Keratinocyte (primary cell): Measurements from ENCODE around the gene DGKD. TPM values are rescaled to one million over a fixed set of nuclear protein-coding genes. Genes with fewer than 3 reads are reported as not detected.

ENCODE experiments used
- DNase-seq: peaks from one replicate; pipeline ENCODE4 v3.0.0-alpha.2; 2011; ENCODE audit warnings: low read depth, missing footprints, low spot score
- FAIRE-seq: peaks from 2 replicates; lab custom pipeline; 2011; peaks lifted over from hg19 to GRCh38; lab: Jason Lieb, UNC
- H2AFZ ChIP-seq: 2 replicates; pipeline ENCODE4 v1.6.0; 2012; ENCODE audit warnings: low read length, control low read depth, inconsistent platforms; ENCODE audit not compliant: control insufficient read depth
- H3K27ac ChIP-seq: 2 replicates; pipeline ENCODE4 v1.5.1; 2011; ENCODE audit warnings: low read length; ENCODE audit not compliant: control insufficient read depth, insufficient read depth
- H3K27me3 ChIP-seq: 3 replicates; pipeline ENCODE4 v1.6.0; 2011; ENCODE audit warnings: low read length; ENCODE audit not compliant: control insufficient read depth, insufficient read depth; ENCODE audit errors: extremely low read depth
- H3K36me3 ChIP-seq, 2 experiments: 2 replicates in 1 of 2; 3 replicates in 1 of 2; pipeline ENCODE4 v1.5.1; 2011; ENCODE audit warnings: low read length in 2 of 2, mild to moderate bottlenecking in 1 of 2; ENCODE audit not compliant: control insufficient read depth in 2 of 2, insufficient read depth in 2 of 2; ENCODE audit errors: extremely low read depth in 1 of 2
- H3K4me1 ChIP-seq: 3 replicates; pipeline ENCODE4 v1.5.1; 2011; ENCODE audit warnings: low read length; ENCODE audit not compliant: control insufficient read depth, insufficient read depth; ENCODE audit errors: extremely low read depth
- H3K4me2 ChIP-seq: 3 replicates; pipeline ENCODE4 v1.6.0; 2011; ENCODE audit warnings: low read depth, low read length; ENCODE audit not compliant: control insufficient read depth, insufficient read depth; ENCODE audit errors: extremely low read depth
- H3K4me3 ChIP-seq, 3 experiments: fragments of 200-600 bp in 1 of 3; sonication (generic) in 1 of 3; 2 replicates in 2 of 3; 3 replicates in 1 of 3; pipeline ENCODE4 v1.5.1; 2011 to 2016; ENCODE audit warnings: low read length in 3 of 3, mild to moderate bottlenecking in 3 of 3, control low read depth in 2 of 3, inconsistent platforms in 1 of 3, low read depth in 1 of 3, mixed read lengths in 1 of 3, mixed run types in 1 of 3, moderate library complexity in 1 of 3; ENCODE audit not compliant: control insufficient read depth in 2 of 3, insufficient read depth in 2 of 3; ENCODE audit errors: extremely low read depth in 1 of 3
- H3K79me2 ChIP-seq: 2 replicates; pipeline ENCODE4 v1.6.0; 2012; ENCODE audit warnings: low read length; ENCODE audit not compliant: control insufficient read depth, insufficient read depth
- H3K9ac ChIP-seq: 3 replicates; pipeline ENCODE4 v1.6.0; 2011; ENCODE audit warnings: low read length; ENCODE audit not compliant: control insufficient read depth, insufficient read depth; ENCODE audit errors: extremely low read depth
- H3K9me1 ChIP-seq: 3 replicates; pipeline ENCODE4 v1.6.0; 2011; ENCODE audit warnings: low read length; ENCODE audit not compliant: control insufficient read depth, insufficient read depth; ENCODE audit errors: extremely low read depth
- H3K9me3 ChIP-seq: 2 replicates; pipeline ENCODE4 v1.5.1; 2012; ENCODE audit warnings: low read depth, low read length; ENCODE audit not compliant: control insufficient read depth
- H4K20me1 ChIP-seq: 3 replicates; pipeline ENCODE4 v1.6.0; 2011; ENCODE audit warnings: low read length; ENCODE audit not compliant: control insufficient read depth, insufficient read depth; ENCODE audit errors: extremely low read depth
- EZH2 ChIP-seq: IDR thresholded peaks from one replicate; pipeline ENCODE4 v1.6.1; 2012; ENCODE audit warnings: inconsistent platforms, mild to moderate bottlenecking, low read length, moderate library complexity
- dilution Hi-C: fragments of 300-500 bp; cut with MboI; formaldehyde crosslinking; loops from one replicate; pipeline ENCODE4 v1.7.0; 2020; ENCODE audit warnings: low sequenced_read_pairs; ENCODE audit not compliant: extremely low pct_ligation_motif_present
- polyA plus RNA-seq, 5 experiments: library from polyadenylated mRNA; depleted of rRNA in 3 of 5; stranded (reverse) in 3 of 5; stranded (forward) in 1 of 5; unstranded in 1 of 5; fragments of >200 nt; gene quantifications; 1 replicate in 1 of 5; 2 replicates in 3 of 5; 3 replicates in 1 of 5; pipeline versions ENCODE4 v1.2.1 to v1.2.3, GENCODE V29; 2011 to 2012; ENCODE audit warnings: missing spikeins in 2 of 5, low read depth in 1 of 5, low replicate concordance in 1 of 5
- TF ChIP-seq, protein P1 (sequence below), 3 experiments: IDR thresholded peaks in 1 of 3; conservative IDR thresholded peaks in 1 of 3; optimal IDR thresholded peaks in 1 of 3; 2 replicates in 2 of 3; 3 replicates in 1 of 3; pipeline versions ENCODE3 to v1.5.1; 2011; ENCODE audit warnings: low read length in 3 of 3, mild to moderate bottlenecking in 3 of 3, moderate library complexity in 2 of 3, control low read depth in 1 of 3, inconsistent platforms in 1 of 3; ENCODE audit not compliant: insufficient read depth in 2 of 3; ENCODE audit errors: extremely low read depth in 1 of 3

DGKD gene
- polyA plus RNA-seq, 1 donor (not counting 4 experiments of a cell fraction or from before 2014, with no cell fraction given): 6.1 TPM

DNA sequence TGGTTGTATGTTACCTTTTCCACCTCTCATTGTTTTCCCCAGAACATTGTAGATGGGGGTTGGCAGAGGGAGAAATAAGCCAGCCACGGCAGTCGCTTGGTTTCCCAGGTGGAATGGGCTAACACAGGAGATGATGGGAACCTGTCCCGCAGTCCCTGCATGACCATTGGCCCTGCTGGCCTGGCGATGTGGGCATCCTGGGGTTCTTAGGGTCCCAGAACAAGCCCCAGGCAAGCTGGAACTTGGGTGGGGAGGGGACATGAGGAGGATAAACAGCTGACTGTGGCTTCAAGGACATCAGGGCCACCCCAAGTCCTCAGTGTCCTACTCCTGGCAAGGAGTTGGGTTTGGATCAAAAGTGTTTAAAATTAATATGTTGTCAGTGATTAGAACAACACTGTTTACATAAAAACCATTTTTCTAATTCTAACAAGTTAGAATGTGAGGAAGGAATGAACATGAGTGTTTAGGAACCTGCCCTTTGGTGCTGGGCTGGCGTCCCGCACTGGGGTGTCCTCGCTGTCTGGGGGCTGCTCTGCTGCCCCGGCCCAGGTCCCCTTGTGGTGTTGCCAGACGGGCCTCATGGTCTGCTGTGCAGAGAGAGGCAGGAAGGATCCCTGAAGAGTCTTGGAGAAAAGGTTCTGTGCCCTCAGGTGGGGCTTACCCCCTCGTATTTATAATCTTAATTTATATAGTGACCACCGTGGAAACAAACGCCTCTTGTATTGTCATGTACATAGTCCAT, 117.2 kb downstream of the DGKD start:
- peaks cover 4 to 22% of the 10 kb centered on the region in 2 experiments for H3K36me3 ChIP-seq
- no peaks in the 10 kb centered on the region for H3K79me2 ChIP-seq
- H3K9me3 ChIP-seq: no peaks in the 10 kb centered on the region
- no peak overlapping the region for H3K4me3 ChIP-seq
- no peak overlapping the region for H3K27ac ChIP-seq
- no peak overlapping the region for H3K4me2 ChIP-seq
- H3K4me1 ChIP-seq: no peaks in the 10 kb centered on the region
- H3K27me3 ChIP-seq: no peaks in the 10 kb centered on the region
- H3K9me1 ChIP-seq: no peaks in the 10 kb centered on the region
- H4K20me1 ChIP-seq: no peaks in the 10 kb centered on the region
- no peak overlapping the region for H3K9ac ChIP-seq
- TF ChIP-seq, protein P1, sequence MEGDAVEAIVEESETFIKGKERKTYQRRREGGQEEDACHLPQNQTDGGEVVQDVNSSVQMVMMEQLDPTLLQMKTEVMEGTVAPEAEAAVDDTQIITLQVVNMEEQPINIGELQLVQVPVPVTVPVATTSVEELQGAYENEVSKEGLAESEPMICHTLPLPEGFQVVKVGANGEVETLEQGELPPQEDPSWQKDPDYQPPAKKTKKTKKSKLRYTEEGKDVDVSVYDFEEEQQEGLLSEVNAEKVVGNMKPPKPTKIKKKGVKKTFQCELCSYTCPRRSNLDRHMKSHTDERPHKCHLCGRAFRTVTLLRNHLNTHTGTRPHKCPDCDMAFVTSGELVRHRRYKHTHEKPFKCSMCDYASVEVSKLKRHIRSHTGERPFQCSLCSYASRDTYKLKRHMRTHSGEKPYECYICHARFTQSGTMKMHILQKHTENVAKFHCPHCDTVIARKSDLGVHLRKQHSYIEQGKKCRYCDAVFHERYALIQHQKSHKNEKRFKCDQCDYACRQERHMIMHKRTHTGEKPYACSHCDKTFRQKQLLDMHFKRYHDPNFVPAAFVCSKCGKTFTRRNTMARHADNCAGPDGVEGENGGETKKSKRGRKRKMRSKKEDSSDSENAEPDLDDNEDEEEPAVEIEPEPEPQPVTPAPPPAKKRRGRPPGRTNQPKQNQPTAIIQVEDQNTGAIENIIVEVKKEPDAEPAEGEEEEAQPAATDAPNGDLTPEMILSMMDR (optimal IDR thresholded peaks at IDR 0.05 in 1 of 3, IDR thresholded peaks at IDR 0.05 in 1 of 3, conservative IDR thresholded peaks at IDR 0.05 in 1 of 3; ENCODE audit: extremely low read depth in 1 of 3, insufficient read depth in 2 of 3, low read length in 3 of 3): no peak
- TF ChIP-seq EZH2: no peak
- DNase-seq (no peak), FAIRE-seq (no peak)
- no peak overlapping the region for H2AFZ ChIP-seq
- dilution Hi-C loops: no loop called here

DNA sequence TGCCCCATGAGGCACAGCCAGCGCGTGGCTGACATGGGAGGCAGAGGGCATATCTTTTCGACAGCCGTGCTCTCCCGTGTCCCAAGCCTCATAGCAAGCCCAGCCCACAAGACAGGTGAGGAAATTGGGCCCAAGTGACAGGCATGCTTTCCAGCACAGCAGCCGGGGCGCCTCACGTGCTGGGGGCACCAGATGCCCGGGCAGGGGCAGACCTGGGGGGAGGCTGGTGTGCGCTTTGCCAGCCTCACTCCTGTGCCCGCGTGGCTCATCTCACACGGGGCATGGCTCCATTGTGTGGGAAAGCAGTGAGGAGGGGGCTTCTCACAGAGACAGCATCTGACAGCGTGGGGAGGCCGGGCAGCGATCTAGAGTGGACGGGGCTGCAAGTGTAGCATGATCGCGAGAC, 119.1 kb downstream of the DGKD start:
- DNase-seq (no peak), FAIRE-seq (no peak)
- no peak overlapping the region for H3K27ac ChIP-seq
- dilution Hi-C loops: no loop called here
- no peak overlapping the region for H3K9ac ChIP-seq
- no peak overlapping the region for H3K4me3 ChIP-seq
- TF ChIP-seq, protein P1 (optimal IDR thresholded peaks at IDR 0.05 in 1 of 3, IDR thresholded peaks at IDR 0.05 in 1 of 3, conservative IDR thresholded peaks at IDR 0.05 in 1 of 3; ENCODE audit: extremely low read depth in 1 of 3, insufficient read depth in 2 of 3, low read length in 3 of 3): no peak
- no peak for TF ChIP-seq EZH2
- H3K79me2 ChIP-seq: no peaks in the 10 kb centered on the region
- H3K27me3 ChIP-seq: no peaks in the 10 kb centered on the region
- H3K4me1 ChIP-seq: no peaks in the 10 kb centered on the region
- no peak overlapping the region for H2AFZ ChIP-seq
- no peaks in the 10 kb centered on the region for H4K20me1 ChIP-seq
- H3K4me2 ChIP-seq: no peak overlapping the region
- no peaks in the 10 kb centered on the region for H3K9me3 ChIP-seq
- no peaks in the 10 kb centered on the region for H3K9me1 ChIP-seq
- peaks cover 8 to 19% of the 10 kb centered on the region in 2 experiments for H3K36me3 ChIP-seq
